Right renal pelvis (tissue), 4 donors: ENCODE data around the gene CSDE1. TPM values are rescaled to one million over a fixed set of nuclear protein-coding genes. Genes with fewer than 3 reads are reported as not detected.

ENCODE experiments used
- DNase-seq, 4 donors: peaks; one replicate each; pipeline ENCODE4 v3.0.0-alpha.2; 2013; ENCODE audit warnings: low read depth in 4 of 4, low spot score in 3 of 4, missing footprints in 1 of 4
- polyA plus RNA-seq, 4 donors: library from polyadenylated mRNA; unstranded; fragments of 120-200 nt; gene quantifications; one replicate each; pipeline ENCODE4 v1.2.1, GENCODE V29; 2013; ENCODE audit not compliant: insufficient read length in 4 of 4

CSDE1 gene
- polyA plus RNA-seq, 4 donors, result 405 to 482 (median 468) TPM

- no peak for DNase-seq
Measured at GRCh38 chr1:114707604-114708003, 50.2 kb downstream of the CSDE1 start.

DNA sequence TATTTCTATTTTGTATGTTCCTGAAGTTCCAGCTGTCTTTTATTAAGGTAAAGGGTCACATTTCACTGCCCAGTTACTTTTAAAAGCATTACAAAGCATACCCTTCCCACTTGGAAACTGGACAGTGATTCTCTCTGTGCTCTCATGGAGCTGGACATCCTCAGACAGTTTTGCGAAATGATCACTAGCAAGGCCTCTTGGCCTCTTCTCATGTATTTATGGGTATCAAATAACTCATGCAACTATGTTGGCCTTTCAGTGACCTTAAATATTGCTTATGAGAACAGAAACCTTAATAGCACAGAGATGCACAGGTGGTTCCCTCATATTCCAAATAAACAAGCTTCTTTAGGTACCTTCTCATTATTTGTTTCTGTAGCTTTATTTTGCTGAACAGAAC lies 54.5 kb downstream of the CSDE1 start:
- no peak for DNase-seq

- DNase-seq, result no peak
Measured at GRCh38 chr1:114702737-114703136, 55.0 kb downstream of the CSDE1 start.

DNA sequence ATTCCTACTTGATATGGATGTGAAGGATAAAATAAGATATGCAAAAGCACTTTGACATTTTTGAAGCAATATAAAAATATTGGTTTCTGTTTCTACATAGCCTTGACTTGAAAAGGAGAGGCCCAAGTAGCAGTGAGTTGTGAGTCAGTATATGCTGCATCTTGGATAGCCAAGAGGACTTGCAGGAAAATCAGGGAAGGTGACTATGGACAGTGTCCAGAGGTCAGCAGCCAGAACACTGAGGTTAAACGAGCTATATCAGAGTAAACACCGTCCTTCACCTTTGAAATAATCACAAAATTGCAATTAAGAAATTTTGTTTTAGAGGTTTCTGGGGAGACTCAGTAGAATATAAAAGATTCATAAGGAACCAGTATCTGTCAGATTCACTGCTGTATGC lies 55.9 kb downstream of the CSDE1 start:
- DNase-seq, result no peak

- no peak for DNase-seq
Measured at GRCh38 chr1:114700036-114700600, 57.7 kb downstream of the CSDE1 start.

DNA sequence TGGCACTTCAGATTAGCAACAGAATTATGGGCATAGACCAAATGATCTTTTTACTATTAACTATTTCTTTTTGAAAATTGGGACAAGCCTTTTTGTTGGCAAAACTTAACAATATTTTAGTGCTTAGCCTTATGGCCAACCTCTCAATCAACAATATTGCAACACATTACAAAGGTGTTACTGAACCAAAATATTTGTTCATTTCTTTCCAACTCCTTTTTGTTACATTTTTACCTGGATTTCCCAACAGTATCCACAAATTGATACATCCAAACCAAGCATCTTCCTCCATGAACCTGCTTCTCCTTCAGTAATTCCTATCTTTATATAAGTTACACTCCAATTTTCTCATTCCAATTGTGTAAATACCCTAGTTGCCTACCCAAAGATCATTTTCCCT lies 61.0 kb downstream of the CSDE1 start:
- no peak for DNase-seq

DNA sequence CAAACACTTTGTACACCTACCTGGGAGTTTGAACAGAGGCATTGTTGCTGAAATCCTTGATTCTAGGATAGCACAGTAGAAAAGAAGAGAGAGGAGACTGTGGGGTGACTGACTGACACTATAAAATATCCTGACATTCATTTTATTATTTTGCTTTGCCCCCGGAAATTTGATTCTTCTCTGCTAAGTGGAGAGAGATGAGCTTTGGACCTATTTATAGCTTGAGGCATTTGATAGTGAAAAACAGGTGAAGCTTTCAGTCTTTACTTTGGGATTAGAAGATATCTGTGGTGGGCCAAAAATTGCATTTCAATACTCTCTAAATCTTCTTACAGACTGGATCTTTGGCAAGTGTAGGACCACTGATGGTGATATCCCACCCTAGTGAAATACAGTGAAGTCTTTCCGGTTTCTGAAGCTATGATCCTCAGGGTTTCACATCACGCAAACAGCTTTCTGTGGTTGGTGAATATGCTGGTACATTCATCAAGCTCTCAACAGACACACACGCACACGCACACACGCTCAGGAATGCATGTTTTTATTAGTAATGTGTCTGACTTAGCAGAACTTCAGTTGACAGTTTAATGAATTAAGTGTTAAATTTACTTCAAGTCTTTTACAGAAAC lies 62.2 kb downstream of the CSDE1 start, which contains the start of gene AMPD1:
Gene AMPD1 (minus strand): TSS at position 117 of the 629 bp plus-strand sequence. CDS start 75 bp downstream, at position 42.
- DNase-seq, result no peak

DNA sequence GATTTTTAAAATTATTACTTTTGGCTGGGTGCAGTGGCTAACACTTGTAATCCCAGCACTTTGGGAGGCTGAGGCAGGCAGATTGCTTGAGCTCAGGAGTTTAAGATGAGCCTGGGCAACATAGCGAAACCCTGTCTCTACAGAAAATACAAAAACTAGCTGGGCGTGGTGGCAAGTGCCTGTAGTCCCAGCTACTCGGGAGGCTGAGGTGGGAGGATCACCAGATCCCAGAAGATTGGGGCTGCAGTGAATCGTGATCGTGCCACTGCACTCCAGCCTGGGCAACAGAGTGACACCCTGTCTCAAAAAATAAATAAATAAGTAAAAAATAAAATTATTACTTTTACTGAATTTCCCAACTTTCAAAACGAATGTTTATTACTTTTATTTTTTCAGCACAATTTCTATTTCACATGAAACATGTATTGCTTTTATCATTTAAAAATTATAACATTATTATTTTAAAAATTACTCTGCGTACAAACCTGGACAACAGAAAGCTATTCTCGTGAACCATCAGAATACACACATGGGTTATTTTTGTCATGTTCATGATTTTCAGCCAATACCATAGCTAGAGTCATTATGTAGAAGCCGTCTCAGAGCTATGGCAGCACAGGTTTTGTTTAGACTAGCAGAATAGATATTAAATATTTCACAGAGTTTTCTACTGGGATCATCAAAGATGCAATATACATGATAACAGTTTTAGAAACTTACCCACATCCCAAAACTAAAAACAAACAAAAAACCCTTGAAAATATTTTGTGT lies 63.1 kb downstream of the CSDE1 start:
- DNase-seq, result no peak

- DNase-seq, result no peak
Measured at GRCh38 chr1:114692947-114693346, 64.8 kb downstream of the CSDE1 start.

GRCh38 chr1:114691061-114691460 lies 66.7 kb downstream of the CSDE1 start:
- DNase-seq, result no peak

GRCh38 chr1:114690148-114690547 lies 67.6 kb downstream of the CSDE1 start:
- no peak for DNase-seq

DNA sequence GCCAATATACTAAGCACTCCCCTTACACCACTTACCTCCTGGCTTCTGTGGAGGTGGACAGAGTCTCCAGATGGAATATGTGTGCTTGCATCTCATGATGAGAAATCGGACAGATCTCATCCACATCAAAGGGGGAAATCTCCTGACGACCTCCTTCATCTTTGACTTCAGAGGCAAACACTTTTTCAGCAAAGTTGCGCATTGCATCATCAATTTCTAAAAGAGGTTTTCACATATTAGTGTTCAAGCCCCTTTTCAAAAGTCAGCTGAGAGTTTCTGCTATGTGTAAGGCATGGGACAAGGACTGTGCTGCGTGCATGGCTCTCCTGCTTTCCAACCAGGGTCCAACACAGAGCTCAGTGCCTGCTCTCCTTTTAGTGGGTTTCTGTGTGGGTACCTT lies 69.3 kb downstream of the CSDE1 start:
- DNase-seq, result no peak

DNA sequence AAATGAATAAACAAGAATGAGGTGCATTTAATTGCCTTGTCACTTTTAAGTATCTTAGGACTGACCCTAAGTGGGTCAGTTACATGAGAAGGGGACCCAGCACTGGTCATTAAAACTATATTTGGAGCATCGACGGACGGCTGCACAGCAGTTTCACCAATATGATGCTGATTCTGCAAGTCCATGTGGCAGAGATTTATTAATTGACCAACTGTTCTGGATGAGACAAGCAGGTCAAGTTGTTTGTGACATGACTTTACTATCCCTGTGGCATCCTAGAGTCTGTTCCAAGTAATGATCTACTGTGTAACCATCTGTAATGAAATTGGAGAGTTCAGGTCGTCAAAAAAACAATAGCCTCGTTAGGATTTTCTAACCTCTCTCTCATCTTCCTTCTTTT lies 71.9 kb downstream of the CSDE1 start:
- no peak for DNase-seq

- no peak for DNase-seq
Measured at GRCh38 chr1:114677691-114678090, 80.1 kb downstream of the CSDE1 start.

DNA sequence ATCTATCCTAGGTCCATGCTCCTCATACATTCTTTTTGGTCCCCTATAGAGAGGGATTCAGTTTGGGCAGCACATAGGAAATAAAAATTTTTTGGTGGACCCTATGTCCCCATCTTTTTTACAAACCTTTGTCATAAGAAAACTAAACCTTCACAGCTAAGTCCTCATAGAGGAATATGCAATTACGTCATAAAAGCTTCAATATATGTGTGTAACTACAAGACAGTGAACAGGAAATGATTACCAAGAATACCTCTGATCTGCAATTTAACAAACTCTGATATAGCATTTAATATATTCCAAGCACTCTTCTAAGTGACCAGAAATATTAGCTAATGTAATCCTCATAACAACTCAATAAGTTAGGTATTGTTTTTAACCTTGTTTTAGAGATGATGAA lies 81.7 kb downstream of the CSDE1 start:
- no peak for DNase-seq

GRCh38 chr1:114671939-114672275 lies 85.9 kb downstream of the CSDE1 start:
- no peak for DNase-seq

DNA sequence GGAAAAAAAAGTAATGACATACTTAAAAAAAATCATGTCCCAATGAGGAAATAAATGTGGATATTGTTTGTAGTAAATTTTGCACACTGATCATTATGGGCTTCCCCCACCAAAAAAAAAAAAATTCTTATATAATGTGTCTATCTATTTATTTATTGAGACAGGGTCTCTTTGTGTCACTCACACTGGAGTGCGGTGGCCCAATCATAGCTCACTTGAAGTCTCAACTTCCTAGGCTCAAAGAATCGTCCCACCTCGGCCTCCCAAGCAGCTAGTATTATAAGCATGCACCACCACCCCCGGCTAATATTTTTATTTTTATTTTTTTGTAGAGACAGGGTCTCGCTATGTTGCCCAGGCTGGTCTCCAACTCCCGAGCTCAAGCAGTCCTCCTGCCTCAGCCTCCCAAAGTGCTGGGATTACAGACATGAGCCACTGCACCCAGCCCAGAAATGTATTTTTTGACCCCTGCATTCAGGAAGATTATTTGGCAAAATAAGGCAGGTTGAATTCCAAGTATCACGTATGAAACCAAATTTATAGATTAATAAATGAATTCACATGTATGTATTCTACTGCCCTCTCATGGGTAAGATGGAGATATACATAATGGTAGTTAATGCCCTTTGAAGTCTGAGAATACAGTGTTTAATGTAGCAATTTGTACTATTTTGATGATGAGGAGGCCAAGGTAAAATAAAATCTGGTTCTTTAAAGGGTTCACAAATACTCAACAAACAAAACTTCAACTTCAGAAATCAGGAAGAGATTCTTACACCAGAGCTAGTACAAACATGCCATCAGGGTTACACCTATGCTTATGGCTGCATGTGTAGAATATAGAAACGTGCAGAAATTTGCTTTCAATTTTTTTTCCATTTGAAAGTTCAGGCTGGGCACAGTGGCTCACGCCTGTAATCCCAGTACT lies 86.5 kb downstream of the CSDE1 start:
- no peak for DNase-seq

GRCh38 chr1:114670083-114671010 lies 87.4 kb downstream of the CSDE1 start:
- DNase-seq, result peak; percentile 75 to 85 (median 82)

- peak in 1 of 4 donors; percentile 8 for DNase-seq
Measured at GRCh38 chr1:114669562-114670082, 88.2 kb downstream of the CSDE1 start, which contains the start of gene DENND2C. DENND2C (minus strand) TSS chr1:114670049; CDS start chr1:114625984, 44,065 bp downstream.
